Peyer's patch (tissue), 4 donors: ENCODE results near the gene PLOD1.

Experiments
- POLR2A ChIP-seq, 2 donors: fragments of 450-650 bp; IDR thresholded peaks; one replicate each; pipeline ENCODE4 v1.5.1; 2017; ENCODE audit warnings: antibody characterized with exemption in 2 of 2, mild to moderate bottlenecking in 2 of 2, moderate library complexity in 2 of 2
- TF ChIP-seq, protein P1 (sequence below), 6 experiments: fragments of 450-650 bp in 4 of 6; fragments of 200-600 bp in 2 of 6; sonication (generic) in 1 of 6; IDR thresholded peaks; one replicate each; pipeline ENCODE4 v1.5.1; 2017 to 2019; ENCODE audit warnings: antibody characterized with exemption in 6 of 6, mild to moderate bottlenecking in 3 of 6, moderate library complexity in 1 of 6

DNA sequence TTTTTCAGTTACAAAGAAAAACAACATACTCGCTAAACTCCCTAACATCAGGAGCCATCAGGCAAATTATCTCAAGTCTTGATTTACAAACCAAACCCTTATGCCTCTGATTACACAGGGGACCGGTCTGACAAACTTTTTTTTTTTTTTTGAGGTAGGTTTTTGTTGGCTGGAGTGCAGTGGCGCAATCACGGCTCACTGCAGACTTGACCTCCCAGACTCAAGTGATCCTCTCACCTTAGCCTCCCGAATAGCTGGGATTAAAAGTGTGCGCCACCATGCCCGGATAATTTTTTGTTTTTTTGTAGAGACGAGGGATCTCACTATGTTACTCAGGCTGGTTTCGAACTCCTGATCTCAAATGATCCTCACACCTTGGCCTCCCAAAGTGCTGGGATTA is 81.0 kb downstream of the PLOD1 start:
- TF ChIP-seq, protein P1, sequence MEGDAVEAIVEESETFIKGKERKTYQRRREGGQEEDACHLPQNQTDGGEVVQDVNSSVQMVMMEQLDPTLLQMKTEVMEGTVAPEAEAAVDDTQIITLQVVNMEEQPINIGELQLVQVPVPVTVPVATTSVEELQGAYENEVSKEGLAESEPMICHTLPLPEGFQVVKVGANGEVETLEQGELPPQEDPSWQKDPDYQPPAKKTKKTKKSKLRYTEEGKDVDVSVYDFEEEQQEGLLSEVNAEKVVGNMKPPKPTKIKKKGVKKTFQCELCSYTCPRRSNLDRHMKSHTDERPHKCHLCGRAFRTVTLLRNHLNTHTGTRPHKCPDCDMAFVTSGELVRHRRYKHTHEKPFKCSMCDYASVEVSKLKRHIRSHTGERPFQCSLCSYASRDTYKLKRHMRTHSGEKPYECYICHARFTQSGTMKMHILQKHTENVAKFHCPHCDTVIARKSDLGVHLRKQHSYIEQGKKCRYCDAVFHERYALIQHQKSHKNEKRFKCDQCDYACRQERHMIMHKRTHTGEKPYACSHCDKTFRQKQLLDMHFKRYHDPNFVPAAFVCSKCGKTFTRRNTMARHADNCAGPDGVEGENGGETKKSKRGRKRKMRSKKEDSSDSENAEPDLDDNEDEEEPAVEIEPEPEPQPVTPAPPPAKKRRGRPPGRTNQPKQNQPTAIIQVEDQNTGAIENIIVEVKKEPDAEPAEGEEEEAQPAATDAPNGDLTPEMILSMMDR (IDR thresholded peaks at IDR 0.05), result no peak
- TF ChIP-seq POLR2A (IDR thresholded peaks at IDR 0.05), result no peak
